Adrenal gland (tissue), 12 donors: ENCODE measurements around the gene CKAP2L. TPM values are rescaled to one million over a fixed set of nuclear protein-coding genes. Genes with fewer than 3 reads are reported as not detected.

Experiments used
- DNase-seq, 7 donors: peaks; one replicate each; pipeline ENCODE4 v3.0.0-alpha.2; 2019 to 2020
- H3K27ac ChIP-seq, 5 donors: fragments of 200-600 bp; sonication (generic) in 4 of 5; 1 replicate in 3 of 5; 2 replicates in 2 of 5; pipeline versions ENCODE4 v1.5.1 to v1.8.0; 2016 to 2020; ENCODE audit warnings: mild to moderate bottlenecking in 1 of 5
- H3K27me3 ChIP-seq: fragments of 200-600 bp; 2 replicates; pipeline ENCODE4 v1.8.0; 2021
- H3K36me3 ChIP-seq, 2 donors: fragments of 200-600 bp; replicated peaks in 1 of 2; 1 replicate in 1 of 2; 2 replicates in 1 of 2; pipeline versions ENCODE4 v1.5.1 to v1.8.0; 2018 to 2022
- H3K4me1 ChIP-seq, 2 donors: fragments of 200-600 bp; replicated peaks in 1 of 2; 1 replicate in 1 of 2; 2 replicates in 1 of 2; pipeline versions ENCODE4 v1.5.1 to v1.8.0; 2018 to 2021
- H3K4me3 ChIP-seq, 4 donors: fragments of 200-600 bp; sonication (generic) in 3 of 4; one replicate each; pipeline ENCODE4 v1.5.1; 2016 to 2018
- H3K9me3 ChIP-seq, 3 donors: fragments of 200-600 bp; sonication (generic) in 1 of 3; replicated peaks in 1 of 3; 1 replicate in 2 of 3; 2 replicates in 1 of 3; pipeline versions ENCODE4 v1.5.1 to v1.8.0; 2016 to 2021
- CTCF ChIP-seq, 6 experiments: fragments of 450-650 bp in 4 of 6; fragments of 200-600 bp in 2 of 6; sonication (generic) in 1 of 6; IDR thresholded peaks; 1 replicate in 5 of 6; 2 replicates in 1 of 6; pipeline versions ENCODE4 v1.5.1 to v1.8.0; 2016 to 2021; ENCODE audit warnings: antibody characterized with exemption in 6 of 6, mild to moderate bottlenecking in 2 of 6, moderate library complexity in 1 of 6
- POLR2A ChIP-seq, 2 donors: fragments of 450-650 bp; IDR thresholded peaks; one replicate each; pipeline ENCODE4 v1.6.1; 2017; ENCODE audit warnings: antibody characterized with exemption in 2 of 2, mild to moderate bottlenecking in 2 of 2, moderate library complexity in 1 of 2
- WGBS, 4 donors: extraction: QIAGEN DNeasy Blood & Tissue Kit in 2 of 4; methylation state at CpG; one replicate each; pipeline versions ENCODE4 v1.1.5 to v1.1.7; 2013 to 2017; 5-methylcytosine and 5-hydroxymethylcytosine counted together
- intact Hi-C, 2 donors: fragments of 100-400 bp; cut with DNase I; formaldehyde crosslinking; loops; one replicate each; pipeline versions ENCODE4 v1.14.1 to v1.15.0; 2022 to 2023
- polyA plus RNA-seq, 3 donors: library from polyadenylated mRNA; stranded (reverse); fragments of 200-250 nt in 2 of 3; fragments of 350-450 nt in 1 of 3; fragmentation: Illumina TruSeq in 1 of 3; extraction: RNeasy Lipid Tissue Mini Kit (QIAGEN cat#74804) in 1 of 3; gene quantifications; one replicate each; pipeline ENCODE4 v1.2.3, GENCODE V29; 2013 to 2014
- total RNA-seq, 9 donors: library from RNA; depleted of rRNA in 4 of 9; stranded (reverse); fragments of >200 nt in 4 of 9; fragments of 120-200 nt in 1 of 9; fragmentation: NEBNext Ultra II Directional in 1 of 9; extraction: Animal tissue kit (Norgen Biotek cat#: 25700) in 1 of 9; gene quantifications; one replicate each; pipeline versions ENCODE4 v1.1.0 to v1.2.4, GENCODE V29; 2013 to 2023
- donor health status: healthy with polysubstance abuse.
- donor health status: Bipolar disorder and iron deficiency.
- donor health status: DM: yes; HTN: yes; CAD: no.
- donor health status: DM: no; HTN: no; CAD: no.
- donor health status: DM: no; HTN: no; CAD: no.
- donor health status: DM: yes; HTN: yes; CAD: no.

The CKAP2L gene
- total and polyA plus RNA-seq, 12 donors, result 0.10 to 6.9 (median 0.81) TPM; not detected in 2

- intact Hi-C loops, result loop anchor here (5.0 to 10.0 kb wide), 3 partner anchors 36 to 104 kb away; no protein-coding TSS in a partner anchor
- no peak for TF ChIP-seq POLR2A (IDR thresholded peaks at IDR 0.05)
- TF ChIP-seq CTCF (IDR thresholded peaks at IDR 0.05), result no peak
Observed at GRCh38 chr2:112728378-112729175, 35.8 kb downstream of the CKAP2L start.

GRCh38 chr2:112728029-112728362, 36.4 kb downstream of the CKAP2L start:
- H3K4me1 ChIP-seq, result peaks cover 0 to 4% of the 10 kb centered on the region in 2 donors
- H3K4me3 ChIP-seq, result no peak overlapping the region
- DNase-seq, result no peak
- TF ChIP-seq CTCF (IDR thresholded peaks at IDR 0.05) (no peak), POLR2A (IDR thresholded peaks at IDR 0.05) (no peak)
- H3K36me3 ChIP-seq, result no peaks in the 10 kb centered on the region
- H3K27ac ChIP-seq, result no peak overlapping the region
- H3K27me3 ChIP-seq, result no peaks in the 10 kb centered on the region
- intact Hi-C loops, result loop anchor here (5.0 to 10.0 kb wide), 3 partner anchors 36 to 103 kb away; no protein-coding TSS in a partner anchor
- H3K9me3 ChIP-seq, result no peaks in the 10 kb centered on the region
- WGBS, 4 donors, result 51 to 64% (median 60%) methylated on average over 4 of the region's 4 CpGs

More at GRCh38 chr2:112728378-112729175, 35.8 kb downstream of the CKAP2L start:
- no peak overlapping the region for H3K27ac ChIP-seq
- WGBS, 4 donors, result 35 to 53% (median 43%) methylated on average over 6 to 11 of the region's 11 CpGs
- H3K27me3 ChIP-seq, result no peaks in the 10 kb centered on the region
- no peaks in the 10 kb centered on the region for H3K9me3 ChIP-seq
- H3K36me3 ChIP-seq, result no peaks in the 10 kb centered on the region
- no peak overlapping the region for H3K4me3 ChIP-seq
- peaks cover 0 to 4% of the 10 kb centered on the region in 2 donors for H3K4me1 ChIP-seq
- DNase-seq, result peak in 1 of 7 donors; percentile 45

- DNase-seq, result peak in 1 of 7 donors; percentile 48
- H3K9me3 ChIP-seq, result no peaks in the 10 kb centered on the region
- H3K27me3 ChIP-seq, result no peaks in the 10 kb centered on the region
- H3K36me3 ChIP-seq, result no peaks in the 10 kb centered on the region
- no peak for TF ChIP-seq POLR2A (IDR thresholded peaks at IDR 0.05)
- no peak for TF ChIP-seq CTCF (IDR thresholded peaks at IDR 0.05)
- H3K4me3 ChIP-seq, result no peak overlapping the region
- 75 to 89% (median 81%) methylated on average over 12 to 19 of the region's 19 CpGs for WGBS, 4 donors
- no peak overlapping the region for H3K27ac ChIP-seq
- intact Hi-C loops, result loop anchor here (2.0 to 10.0 kb wide), 4 partner anchors 35 to 127 kb away; no protein-coding TSS in a partner anchor
- peaks cover 0 to 4% of the 10 kb centered on the region in 2 donors for H3K4me1 ChIP-seq
Observed at GRCh38 chr2:112727276-112728028, 37.0 kb downstream of the CKAP2L start.
